GM21737 (cell line): ENCODE data around the gene MSI2.
"Not testable (repeated sequence)": the region's sequence is repeated elsewhere in the genome, so short reads cannot be mapped to it uniquely, and the experiment has no call there.

ENCODE experiments used
- ATAC-seq: cut with Tn5 transposase; IDR thresholded peaks from one replicate; pipeline ENCODE4 v1.9.1; 2021; ENCODE audit warnings: mild to moderate bottlenecking, moderate library complexity; ENCODE audit not compliant: unreplicated experiment

MSI2 gene

DNA sequence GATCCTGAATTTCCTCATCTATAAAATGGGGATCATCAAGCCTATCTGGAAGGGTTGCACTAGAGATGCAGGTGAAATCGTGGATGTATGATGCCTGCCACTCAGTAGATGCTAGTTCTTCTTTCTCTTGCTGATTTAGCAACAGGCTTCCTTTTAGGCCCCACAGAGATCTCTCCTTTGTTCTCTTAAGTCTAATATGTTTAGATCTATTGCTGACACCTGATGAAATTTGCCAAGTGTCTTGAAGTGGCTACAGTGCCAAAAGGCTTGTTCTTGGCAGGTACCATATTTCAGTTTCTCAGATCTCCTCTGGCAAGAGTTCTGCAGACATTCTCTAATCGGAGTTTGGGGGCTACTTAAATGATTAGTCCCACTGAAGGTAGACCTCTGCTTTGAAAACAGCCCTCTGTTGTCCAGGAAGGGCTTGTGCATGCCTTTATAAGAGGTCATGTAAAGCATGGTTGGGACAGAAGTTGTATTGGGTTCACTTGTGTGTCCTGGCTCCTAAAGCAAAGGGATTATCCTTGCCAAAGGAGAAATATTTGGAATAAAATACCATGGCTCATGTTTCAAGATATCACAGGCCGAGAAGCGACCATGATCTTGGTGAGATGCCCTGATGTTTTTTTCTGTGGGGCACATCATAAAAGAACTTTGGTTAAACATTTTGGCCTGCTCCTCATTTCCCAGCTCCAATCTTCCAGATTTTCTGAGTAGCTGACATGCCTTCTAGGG, 234.0 kb downstream of the MSI2 start:
- no peak for ATAC-seq

DNA sequence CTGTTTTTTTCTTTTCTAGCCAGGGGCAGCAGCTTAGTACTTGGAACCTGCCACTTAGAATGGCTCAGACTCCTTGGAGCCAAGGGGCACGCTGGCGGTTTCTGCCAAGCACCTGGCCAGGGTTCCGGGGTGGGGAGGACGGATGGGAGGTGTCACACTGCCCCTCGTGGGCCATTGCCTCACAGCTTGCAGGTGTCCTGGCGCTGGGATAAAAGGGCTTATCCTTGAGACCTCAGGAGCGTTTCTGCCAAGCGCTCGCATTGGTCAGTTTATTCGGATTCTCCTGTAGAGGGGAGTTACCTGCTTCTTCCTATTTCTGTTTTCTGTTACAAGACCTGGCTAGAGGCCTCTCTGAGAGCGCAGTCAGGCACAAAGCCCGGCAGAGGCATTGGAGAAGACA, 234.6 kb downstream of the MSI2 start:
- no peak for ATAC-seq

DNA sequence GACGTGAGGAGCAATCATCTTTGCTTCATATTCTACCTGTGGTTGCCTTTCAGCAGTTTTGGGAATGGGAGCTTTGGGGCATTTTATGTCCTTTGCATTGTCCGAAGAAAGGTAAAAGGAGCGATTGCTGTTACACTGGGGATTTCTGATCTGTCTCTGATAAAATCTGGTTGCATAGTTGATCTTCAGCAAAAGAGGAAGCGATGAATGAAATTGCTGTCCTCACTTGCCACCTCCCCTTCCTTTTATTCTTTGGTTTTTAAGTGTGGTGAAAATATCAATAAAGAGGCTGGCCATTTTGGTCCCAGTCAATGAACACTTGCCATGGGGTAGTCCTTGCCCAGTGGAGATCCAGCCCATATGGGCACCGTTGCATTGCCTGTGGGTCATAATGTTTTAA, 236.8 kb downstream of the MSI2 start:
- no peak for ATAC-seq

DNA sequence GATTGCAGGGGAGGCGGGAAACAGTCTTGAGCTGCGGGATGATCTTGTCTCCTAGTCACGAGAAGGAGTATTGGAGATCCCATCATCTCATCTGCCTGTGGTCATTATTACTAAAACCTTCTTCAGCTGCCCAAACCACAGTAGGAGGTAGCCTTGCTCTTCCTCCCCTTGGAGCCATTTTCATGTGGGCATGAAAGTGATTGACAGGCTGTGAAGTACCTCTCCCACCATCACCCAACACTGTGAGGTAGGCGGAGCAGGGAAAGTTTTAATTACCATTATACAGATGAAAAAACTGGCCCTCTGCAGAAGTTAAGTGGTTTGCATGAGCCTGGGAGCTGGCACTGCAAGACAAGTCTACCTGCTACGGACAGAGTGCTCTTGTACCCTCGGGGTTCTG, 237.3 kb downstream of the MSI2 start:
- ATAC-seq = no peak

DNA sequence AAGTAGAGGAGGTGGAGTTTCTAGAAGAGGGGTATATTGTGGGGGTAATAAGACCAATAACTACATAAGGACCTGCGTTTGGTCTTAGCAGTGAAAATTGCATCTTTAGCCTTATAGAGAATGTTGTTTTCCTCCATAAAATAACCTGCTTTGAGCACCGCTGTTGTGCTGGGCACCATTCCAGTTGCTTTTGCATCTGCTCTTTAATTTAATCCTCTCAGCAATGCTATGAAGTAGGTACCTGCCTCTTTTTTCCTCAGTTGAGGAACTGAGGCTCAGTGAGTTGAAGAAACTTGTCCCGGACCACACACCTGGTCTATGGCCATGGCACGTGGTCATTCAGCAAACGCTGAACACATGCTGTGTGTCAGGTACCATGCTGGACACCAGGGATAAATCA, 238.1 kb downstream of the MSI2 start:
- ATAC-seq = no peak

DNA sequence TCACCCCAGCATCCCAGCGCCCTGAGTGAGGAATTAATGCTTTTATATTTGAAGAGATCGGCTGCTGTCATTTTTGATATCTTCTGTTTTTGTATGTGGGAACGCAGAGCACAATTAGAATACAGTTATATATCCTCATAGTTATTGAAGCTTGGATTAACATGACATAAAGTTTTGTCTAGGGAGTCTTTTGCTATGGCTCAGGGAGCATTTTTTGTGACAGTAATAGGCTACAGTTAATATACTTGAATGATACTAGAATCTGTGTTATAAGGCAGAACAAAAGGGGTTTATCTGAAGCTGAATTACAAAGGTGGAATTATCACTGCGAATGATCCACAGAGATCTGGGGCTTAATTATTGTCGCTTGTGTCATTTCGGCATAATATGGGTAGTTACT, 239.4 kb downstream of the MSI2 start:
- no peak for ATAC-seq

DNA sequence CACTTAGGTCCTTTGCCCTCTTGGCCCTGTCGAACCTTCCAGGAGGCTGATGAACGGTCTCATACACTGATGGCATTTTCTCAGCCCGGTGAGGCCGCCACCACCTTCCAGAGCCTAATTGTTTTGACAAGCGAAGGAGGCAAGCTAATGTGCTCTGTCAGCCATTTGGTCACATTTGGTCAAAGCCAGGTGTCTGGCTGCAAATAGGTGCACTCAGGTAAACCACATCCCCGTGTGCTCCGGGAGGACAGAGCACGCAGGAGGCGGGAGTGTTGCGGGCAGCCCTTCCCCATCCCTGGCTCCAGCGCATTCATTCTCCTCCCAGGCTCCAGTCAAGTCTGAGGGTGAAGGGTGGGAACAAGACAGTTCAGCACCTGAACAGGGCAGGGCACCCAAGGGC, 240.1 kb downstream of the MSI2 start:
- no peak for ATAC-seq

DNA sequence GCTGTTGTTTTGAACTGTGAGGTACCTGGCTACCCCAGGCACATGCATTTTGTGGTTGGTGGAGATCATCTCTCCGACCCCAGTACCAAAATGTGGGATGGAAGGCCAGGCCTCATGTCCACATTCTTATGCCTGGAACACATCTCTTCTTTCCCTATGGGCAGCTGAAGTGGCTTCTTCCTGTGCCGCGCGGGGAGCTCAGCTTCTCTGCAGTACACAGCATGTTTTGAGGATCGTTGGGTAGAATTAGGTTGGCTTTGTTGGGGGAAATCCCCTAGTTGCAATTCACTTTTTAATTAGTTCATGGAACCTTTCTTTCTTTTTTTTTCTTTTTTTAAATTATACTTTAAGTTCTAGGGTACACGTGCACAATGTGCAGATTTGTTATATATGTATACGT, 242.1 kb downstream of the MSI2 start:
- ATAC-seq = no peak

DNA sequence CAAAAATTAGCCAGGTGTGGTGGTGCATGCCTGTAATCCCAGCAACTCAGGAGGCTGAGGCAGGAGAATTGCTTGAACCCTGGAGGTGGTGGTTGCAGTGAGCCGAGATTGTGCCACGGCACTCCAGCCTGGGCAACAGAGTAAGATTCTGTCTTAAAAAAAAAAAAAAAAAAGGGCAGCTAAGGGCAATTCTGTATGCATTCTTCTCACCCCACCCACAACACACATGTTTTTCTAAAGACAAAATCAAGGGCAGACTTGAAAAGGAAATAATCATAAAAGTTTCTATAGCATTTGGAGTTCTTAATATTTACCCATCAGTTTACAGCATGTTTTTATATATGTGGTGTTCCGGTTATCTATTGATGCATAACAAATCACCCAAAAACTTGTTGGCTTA, 242.9 kb downstream of the MSI2 start:
- not testable (repeated sequence) for ATAC-seq

DNA sequence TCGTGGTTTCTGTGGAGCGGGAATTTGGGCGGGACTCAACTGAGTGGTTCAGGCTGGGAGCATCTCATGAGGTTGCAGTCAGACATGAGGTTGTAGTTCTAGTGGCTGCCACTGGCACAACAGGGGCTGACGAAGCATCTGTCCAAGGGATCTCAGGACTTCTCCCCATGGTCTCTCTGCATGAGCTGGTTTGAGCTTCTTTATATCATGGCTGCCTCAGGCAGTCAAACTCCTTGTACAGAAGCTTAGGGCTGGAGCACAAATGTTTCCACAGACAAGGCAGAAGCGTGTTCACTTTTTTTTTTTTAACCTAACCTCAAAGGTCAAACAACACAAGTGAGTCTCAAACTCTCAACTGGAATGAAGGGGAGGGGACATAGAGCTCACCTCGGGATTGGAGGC, 243.3 kb downstream of the MSI2 start:
- no peak for ATAC-seq

DNA sequence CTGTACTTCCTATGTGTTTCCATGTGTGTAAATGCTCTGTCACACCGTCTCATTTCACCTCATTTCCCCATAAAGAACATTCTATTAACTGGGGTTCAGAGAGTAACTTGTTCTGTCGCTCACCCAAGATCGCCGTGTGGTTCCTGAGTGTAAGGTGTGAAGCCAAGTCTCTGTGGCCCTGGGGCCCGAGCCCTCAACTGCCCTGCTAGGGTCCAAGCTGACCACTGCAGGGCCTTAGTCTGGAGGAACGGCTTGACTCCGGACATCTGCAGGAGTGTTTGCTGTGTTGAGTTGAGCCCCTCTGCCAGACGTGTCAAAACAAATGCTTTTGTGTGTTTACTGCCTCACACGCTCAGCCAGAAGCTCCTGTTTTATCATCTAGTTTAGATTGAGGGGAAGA, 244.7 kb downstream of the MSI2 start:
- ATAC-seq = no peak

DNA sequence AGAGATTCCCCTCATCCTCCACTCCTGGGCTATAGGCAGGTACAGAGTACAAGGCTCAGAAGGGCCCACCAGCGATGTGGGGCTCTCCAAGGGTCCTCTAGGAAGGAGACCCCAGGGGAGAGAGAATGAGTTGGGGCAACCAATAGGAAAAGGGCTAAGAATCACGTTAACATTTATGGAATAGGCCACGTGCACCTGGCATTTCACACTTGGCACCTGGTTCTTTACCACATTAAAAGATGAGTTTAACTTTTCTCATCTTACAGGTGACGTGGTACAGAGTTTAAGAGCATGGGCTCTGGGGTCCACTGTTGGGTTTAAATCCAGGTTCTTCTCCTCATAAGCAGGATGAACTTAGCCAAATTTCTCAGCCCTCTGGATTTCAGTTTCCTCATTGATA, 245.7 kb downstream of the MSI2 start:
- no peak for ATAC-seq

DNA sequence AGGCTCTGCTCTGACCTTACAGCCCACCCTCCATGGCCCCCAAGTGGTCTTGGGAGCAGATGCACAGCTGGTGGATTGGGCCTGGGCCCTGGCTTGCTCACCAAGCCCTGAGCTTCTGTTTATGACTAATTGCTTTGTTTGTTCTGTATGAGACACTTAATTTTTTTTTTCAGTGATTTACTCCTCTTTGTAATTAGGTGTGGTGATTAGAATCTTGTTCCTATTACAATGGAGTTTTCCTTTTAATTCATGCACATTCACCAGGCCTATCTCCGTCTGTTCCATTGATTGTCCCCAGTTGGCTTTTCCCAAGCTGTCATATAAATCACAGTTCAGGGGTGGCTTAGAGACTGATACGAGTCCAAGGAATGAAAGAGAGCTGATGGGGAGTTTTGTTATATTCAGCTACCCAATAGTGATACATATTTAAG, 246.5 kb downstream of the MSI2 start:
- no peak for ATAC-seq

DNA sequence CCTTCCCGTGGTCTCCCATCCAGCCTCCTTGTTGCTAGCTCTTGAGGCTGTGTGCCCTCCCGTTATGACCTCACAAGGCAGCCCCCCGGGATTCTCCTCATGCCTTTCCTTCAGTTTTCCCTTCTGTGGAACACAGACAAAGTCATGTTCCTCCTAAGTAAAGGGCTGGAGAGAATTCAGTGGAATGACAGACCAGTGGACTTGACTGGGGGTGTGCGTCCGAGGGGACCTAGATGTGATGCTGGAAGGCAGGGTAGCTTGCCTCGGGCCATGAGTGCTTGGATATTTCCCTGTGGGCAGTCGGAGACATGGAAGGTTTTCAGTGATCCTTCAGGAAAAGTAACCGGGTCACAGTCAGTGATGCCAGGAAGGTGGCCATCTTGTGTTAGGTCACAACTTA, 247.9 kb downstream of the MSI2 start:
- ATAC-seq = no peak

DNA sequence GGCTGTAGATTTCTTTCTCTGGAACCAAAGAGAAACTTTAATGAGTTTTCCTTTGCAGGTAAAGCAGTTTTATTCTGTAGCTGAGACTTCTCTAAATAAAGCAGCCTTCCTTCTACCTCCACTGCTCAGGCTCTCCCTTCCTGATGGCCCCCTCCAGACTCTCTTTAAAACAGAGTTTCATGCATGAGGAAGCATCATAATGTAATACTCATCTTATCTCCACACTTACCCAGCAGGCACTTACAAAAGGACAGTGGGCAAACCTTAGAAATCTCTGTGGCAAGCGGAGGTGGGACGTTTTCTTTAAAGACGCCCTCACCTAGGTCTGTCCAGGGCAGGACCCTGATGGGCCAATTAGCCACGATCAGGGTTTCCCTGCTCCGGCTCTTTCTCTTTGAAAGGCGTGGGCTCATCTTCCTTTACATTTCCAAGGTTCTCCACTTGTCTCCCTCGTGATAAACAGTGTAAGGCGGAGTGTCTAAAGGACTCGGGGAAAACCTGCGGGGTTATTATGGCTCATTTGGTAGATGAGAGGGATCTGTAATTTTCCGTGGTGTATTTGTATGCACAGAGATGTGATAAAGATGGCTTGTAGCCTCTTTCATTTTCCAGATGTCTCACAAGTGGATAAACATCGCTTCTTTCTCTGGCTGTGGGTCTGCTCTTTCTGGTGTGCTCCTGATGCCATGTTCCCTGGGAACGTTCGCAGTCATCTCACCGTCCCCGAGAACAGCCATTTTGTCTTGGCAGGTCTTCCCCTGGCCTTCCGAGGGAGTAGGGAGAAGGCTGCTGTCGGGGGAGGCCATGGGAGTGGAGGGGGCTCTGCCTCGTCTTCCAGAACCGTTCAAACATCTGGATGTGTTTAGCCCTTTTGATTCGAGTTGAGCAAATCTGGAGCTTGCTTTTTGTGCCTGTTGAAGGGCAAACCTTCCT, 249.8 kb downstream of the MSI2 start:
- ATAC-seq = no peak

DNA sequence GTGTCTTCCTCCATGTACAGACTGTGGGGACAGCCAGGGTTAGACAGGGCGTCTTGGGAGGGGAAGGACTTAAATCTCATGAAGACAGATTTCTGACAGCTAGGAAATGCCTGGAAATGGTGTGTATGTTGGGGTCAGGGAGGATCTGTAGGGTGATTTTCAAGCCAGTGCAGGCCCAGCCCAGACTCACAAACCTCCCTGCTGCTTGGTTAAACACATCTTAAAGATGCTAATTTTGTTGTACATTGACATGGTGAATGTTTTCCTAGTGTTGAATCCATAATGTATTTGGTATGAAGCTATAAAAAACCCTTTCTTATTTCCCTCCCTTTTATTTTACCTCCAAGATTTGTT, 250.4 kb downstream of the MSI2 start:
- no peak for ATAC-seq

DNA sequence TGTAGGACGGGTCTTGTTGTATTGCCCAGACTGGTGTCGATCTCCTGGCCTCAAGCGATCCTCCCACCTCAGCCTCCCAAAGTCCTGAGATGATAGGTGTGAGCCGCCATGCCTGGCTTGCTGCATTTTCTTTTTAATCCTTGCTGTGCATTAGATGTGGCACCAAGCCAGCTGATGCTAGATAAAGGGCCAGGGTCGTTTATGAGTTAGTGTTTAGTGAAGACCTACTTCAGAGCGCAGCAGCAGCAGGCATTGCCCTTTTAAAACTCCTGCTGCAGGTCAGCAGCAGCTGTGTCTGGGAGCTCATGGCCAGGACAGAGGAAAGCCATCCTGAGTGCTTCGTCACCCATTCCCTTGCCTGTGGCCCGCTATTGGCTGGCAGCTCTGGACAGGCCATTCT, 251.5 kb downstream of the MSI2 start:
- no peak for ATAC-seq

DNA sequence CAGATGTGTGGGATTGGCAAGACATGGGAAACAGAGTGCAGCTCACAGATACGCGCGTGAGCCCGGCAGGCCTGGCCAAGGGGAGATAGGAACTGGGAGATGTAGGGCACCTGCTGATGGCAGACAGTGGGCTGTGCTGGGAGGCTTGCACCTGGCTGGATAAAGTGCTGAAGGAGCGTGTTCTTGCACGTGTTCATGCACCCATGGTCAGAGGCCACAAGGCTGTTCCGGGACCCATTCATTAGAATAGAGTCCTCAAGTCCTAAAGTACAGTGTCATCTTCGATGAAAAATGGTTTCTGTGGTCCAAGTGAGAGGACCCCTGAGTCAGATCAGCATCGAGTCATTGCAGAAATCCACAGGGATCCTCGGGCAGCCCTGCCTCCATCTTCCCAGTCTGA, 252.3 kb downstream of the MSI2 start:
- ATAC-seq = no peak

DNA sequence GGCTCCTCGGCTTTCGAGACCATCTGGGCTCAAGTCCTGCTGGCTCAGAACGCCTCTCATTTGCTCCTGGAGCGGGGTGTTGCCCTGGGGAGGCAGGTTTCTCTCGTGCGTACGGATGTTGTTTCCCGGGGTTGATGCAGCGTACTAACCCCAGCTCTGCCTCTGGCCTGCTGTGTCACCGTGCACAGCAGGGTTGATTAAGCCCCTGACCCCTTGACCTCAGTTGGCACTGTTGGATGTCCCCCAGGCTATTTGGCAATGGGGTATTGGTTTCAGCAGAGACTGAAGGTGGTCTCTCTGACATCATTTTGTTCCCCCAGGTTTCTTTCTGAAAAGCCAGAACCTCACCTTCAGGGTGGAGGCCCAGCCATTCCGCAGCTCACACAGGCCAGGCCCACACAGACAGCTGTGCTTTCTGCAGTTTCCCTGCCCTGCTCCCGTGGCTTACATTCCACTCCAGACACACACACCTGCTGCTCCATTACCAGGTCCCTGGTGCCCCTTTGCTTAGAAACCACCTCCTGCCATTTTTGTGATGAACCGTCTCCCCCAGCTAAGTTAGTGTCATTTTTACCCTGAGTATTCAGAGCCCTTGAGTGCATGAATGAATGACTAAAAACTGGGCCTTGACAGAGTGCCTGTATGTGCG, 255.3 kb downstream of the MSI2 start:
- no peak for ATAC-seq

DNA sequence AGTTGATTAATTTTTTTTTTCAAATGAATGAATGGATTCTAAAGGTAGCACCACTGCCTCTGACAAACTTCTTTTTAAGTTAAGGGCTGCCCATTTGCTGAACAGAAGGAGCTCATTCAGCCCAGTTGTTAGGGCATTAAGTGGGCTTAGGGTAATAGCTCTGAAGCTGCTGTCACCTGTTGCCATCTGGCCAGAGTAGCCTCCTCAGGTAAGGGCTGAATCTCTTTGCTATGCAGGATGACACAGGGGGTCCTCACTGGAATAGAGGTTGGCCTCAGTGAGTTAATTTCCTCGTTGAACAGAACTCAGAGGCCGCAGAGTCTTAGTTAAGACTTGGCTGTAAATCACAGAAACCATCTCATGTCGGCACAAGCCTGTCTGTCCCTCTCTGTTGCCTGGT, 255.9 kb downstream of the MSI2 start:
- no peak for ATAC-seq

DNA sequence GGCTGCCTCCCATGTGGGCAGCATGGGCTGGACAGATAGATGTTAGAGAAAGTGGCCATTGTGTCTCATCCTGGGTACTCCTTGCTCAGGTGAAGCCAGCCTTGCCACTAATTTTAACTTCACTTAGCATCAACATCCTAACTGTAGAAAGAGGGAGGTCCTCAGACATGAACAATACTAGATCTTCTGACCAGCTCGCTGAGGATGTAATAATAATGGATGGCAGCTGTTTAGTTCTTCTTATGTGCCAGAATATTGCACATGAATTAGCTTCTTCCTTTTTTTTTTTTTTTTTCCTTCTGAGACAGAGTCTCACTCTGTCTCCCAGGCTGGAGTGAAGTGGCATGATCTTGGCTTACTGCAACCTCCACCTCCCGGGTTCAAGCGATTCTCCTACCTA, 256.4 kb downstream of the MSI2 start:
- no peak for ATAC-seq

DNA sequence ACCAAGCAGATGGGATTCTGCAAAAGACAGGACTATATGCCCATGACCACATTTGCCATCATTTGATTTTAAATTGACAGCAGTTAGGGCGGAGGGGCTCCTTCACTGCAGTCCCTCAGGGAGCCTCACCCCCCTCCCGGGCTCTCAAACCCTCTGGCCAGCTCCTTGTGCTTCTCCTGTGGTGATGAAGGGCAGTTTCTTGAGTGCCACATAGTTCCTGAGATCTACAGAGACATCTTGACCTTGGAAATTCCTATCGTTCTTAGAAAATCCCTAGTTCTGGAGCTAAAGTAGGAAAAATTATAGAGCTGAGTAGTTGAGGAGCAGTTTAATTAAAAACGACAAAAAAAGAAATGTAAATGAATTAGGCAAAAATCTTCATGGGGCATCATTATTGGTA, 257.2 kb downstream of the MSI2 start:
- no peak for ATAC-seq
